IPS-20b (cell line): Measurements from ENCODE around the gene HOXA6.

Experiments used
- H3K27ac ChIP-seq: one replicate; pipeline ENCODE4 v1.5.1; 2013; ENCODE audit warnings: low read length
- H3K27me3 ChIP-seq: 2 replicates; pipeline ENCODE4 v1.6.1; 2013; ENCODE audit warnings: mild to moderate bottlenecking, low read length, inconsistent platforms; ENCODE audit not compliant: insufficient read depth
- H3K36me3 ChIP-seq: 2 replicates; pipeline ENCODE4 v1.6.1; 2013; ENCODE audit warnings: low read depth, mild to moderate bottlenecking, inconsistent platforms, low read length, moderate library complexity; ENCODE audit not compliant: insufficient read depth
- H3K4me1 ChIP-seq: 2 replicates; pipeline ENCODE4 v1.6.1; 2013; ENCODE audit warnings: mild to moderate bottlenecking, control low read depth, inconsistent platforms, low read length, moderate library complexity; ENCODE audit not compliant: insufficient read depth
- H3K4me3 ChIP-seq: 2 replicates; pipeline ENCODE4 v1.5.1; 2013; ENCODE audit warnings: mild to moderate bottlenecking, low read length, inconsistent platforms
- H3K9ac ChIP-seq: 2 replicates; pipeline ENCODE4 v1.6.1; 2013; ENCODE audit warnings: low read depth, mild to moderate bottlenecking, inconsistent platforms, low read length, moderate library complexity
- H3K9me3 ChIP-seq: 2 replicates; pipeline ENCODE4 v1.6.1; 2013; ENCODE audit warnings: mild to moderate bottlenecking, low read depth, low read length, inconsistent platforms; ENCODE audit not compliant: insufficient read depth

HOXA6 gene

GRCh38 chr7:27149842-27150567 is 2.4 kb upstream of the HOXA6 start:
- Histone ChIP-seq H3K4me1 (no peaks in the 10 kb centered on the region), H3K9me3 (peaks cover 17% of the 10 kb centered on the region; the same call in 1 of the 2 replicates), H3K36me3 (no peaks in the 10 kb centered on the region), H3K4me3 (no peak overlapping the region), H3K27me3 (peaks cover 100% of the 10 kb centered on the region), H3K27ac (no peak overlapping the region), H3K9ac (no peak overlapping the region)

DNA sequence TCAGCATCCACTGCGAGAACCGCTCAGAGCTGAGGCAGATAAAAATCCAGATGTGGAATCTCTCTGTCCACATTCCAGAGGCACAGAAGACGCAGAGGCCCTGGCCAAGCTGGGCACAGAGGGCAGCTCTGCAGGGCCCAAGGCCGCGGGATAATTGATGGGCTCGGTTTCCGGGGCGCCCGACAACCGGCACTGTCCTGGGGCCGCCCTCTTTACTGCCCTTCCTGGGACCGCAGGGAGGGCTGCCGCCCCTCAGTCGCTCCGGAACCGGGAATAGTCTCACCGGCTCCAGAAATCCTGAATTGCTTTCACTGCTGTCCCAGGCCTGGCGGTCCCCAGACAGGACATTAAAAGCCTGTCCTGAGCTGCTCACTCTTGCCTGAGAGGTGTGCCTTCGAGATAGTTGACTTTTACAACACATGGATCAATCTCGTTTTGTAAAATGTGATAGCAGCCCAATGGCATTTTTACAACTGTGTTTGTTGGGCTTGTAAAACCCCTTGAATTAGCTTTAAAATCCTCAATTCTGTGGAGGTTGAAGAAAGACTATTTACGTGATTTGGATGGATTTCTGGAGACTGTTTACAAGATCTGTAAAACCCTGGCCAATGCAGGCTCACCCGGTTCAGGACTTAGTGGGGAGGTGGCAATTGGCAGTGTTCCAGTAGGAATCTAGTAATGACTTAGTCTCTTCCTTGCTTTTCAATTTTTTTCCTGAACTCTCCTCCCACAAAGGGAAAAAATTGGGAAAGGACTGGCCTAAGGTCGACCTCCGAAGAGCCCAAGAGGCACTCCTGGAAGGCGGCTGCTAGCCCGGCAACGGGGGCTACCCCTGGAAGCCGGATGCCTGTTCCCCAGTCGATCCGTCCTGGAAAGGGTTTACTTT is 1.4 kb upstream of the HOXA6 start:
- Histone ChIP-seq H3K4me1 (no peaks in the 10 kb centered on the region), H3K9ac (no peak overlapping the region), H3K27ac (no peak overlapping the region), H3K27me3 (peaks cover 100% of the 10 kb centered on the region), H3K4me3 (no peak overlapping the region), H3K9me3 (peaks cover 12% of the 10 kb centered on the region; the same call in 1 of the 2 replicates), H3K36me3 (no peaks in the 10 kb centered on the region)

DNA sequence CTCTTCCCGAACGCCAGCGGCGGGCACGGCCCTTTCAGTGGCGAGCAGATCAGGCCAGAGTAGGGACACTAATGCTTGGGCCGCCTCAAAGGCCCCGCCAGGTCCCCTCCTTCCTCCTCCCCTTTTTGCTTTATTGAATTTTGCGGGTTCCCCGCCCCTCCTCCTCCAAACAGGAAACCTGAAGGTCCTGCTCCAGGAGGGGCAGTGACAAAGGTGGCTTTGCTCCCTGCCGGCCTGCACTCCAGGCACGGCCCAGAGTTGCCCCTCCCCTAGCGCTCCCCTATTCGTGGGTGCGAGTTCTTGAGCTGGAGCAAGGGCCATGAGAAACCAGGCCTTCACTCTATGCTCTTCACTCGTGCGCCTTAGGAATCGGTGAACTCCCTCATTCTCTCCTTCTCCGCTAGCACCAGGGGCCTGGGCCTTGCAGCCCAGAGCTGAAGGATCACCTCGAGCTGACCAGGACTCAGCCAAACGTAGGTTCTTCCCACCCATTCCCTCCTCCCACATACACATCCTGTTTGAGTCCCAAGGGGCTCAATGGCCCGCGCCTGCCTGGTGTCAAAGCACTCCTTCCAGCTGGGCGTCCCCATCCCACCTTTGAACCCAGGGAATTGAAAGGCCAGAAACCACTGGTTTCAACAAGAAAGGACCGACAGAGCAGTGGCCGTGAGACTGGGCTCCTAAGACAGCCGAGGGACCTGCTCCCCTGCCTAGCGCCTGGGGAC is 619 bp upstream of the HOXA6 start:
- no peaks in the 10 kb centered on the region for H3K36me3 ChIP-seq
- no peak overlapping the region for H3K9ac ChIP-seq
- H3K4me3 ChIP-seq = no peak overlapping the region
- no peaks in the 10 kb centered on the region for H3K4me1 ChIP-seq
- no peak overlapping the region for H3K27ac ChIP-seq
- H3K9me3 ChIP-seq = peaks cover 9% of the 10 kb centered on the region; the same call in 1 of the 2 replicates
- peaks cover 100% of the 10 kb centered on the region for H3K27me3 ChIP-seq

- H3K36me3 ChIP-seq = no peaks in the 10 kb centered on the region
- H3K4me3 ChIP-seq = no peak overlapping the region
- H3K4me1 ChIP-seq = no peaks in the 10 kb centered on the region
- H3K27me3 ChIP-seq = peaks cover 100% of the 10 kb centered on the region
- H3K9ac ChIP-seq = no peak overlapping the region
- no peak overlapping the region for H3K27ac ChIP-seq
- peaks cover 11% of the 10 kb centered on the region; the same call in 1 of the 2 replicates for H3K9me3 ChIP-seq
These were observed 929 bp downstream of the HOXA6 start for GRCh38 chr7:27146491-27147198.

- Histone ChIP-seq H3K27me3 (peaks cover 100% of the 10 kb centered on the region), H3K36me3 (no peaks in the 10 kb centered on the region), H3K9me3 (peaks cover 14% of the 10 kb centered on the region; the same call in 1 of the 2 replicates), H3K9ac (no peak overlapping the region), H3K27ac (no peak overlapping the region), H3K4me1 (no peaks in the 10 kb centered on the region), H3K4me3 (no peak overlapping the region)
These were observed 1.6 kb downstream of the HOXA6 start for GRCh38 chr7:27145914-27146412.

- Histone ChIP-seq H3K27ac (no peak overlapping the region), H3K4me3 (no peak overlapping the region), H3K27me3 (peaks cover 100% of the 10 kb centered on the region), H3K9me3 (peaks cover 14% of the 10 kb centered on the region; the same call in 1 of the 2 replicates), H3K36me3 (no peaks in the 10 kb centered on the region), H3K4me1 (no peaks in the 10 kb centered on the region), H3K9ac (no peak overlapping the region)
These were observed 2.2 kb downstream of the HOXA6 start for GRCh38 chr7:27145165-27145913.

- Histone ChIP-seq H3K9ac (no peak overlapping the region), H3K4me1 (no peaks in the 10 kb centered on the region), H3K27me3 (peaks cover 100% of the 10 kb centered on the region), H3K36me3 (no peaks in the 10 kb centered on the region), H3K4me3 (no peak overlapping the region), H3K27ac (no peak overlapping the region), H3K9me3 (peaks cover 14% of the 10 kb centered on the region; the same call in 1 of the 2 replicates)
These were observed 2.8 kb downstream of the HOXA6 start for GRCh38 chr7:27144781-27145164.

- H3K27ac ChIP-seq = no peak overlapping the region
- H3K4me1 ChIP-seq = no peaks in the 10 kb centered on the region
- H3K4me3 ChIP-seq = no peak overlapping the region
- no peaks in the 10 kb centered on the region for H3K36me3 ChIP-seq
- H3K9ac ChIP-seq = no peak overlapping the region
- H3K9me3 ChIP-seq = peaks cover 14% of the 10 kb centered on the region; the same call in 1 of the 2 replicates
- peaks cover 100% of the 10 kb centered on the region for H3K27me3 ChIP-seq
These were observed 3.4 kb downstream of the HOXA6 start for GRCh38 chr7:27143950-27144780.

DNA sequence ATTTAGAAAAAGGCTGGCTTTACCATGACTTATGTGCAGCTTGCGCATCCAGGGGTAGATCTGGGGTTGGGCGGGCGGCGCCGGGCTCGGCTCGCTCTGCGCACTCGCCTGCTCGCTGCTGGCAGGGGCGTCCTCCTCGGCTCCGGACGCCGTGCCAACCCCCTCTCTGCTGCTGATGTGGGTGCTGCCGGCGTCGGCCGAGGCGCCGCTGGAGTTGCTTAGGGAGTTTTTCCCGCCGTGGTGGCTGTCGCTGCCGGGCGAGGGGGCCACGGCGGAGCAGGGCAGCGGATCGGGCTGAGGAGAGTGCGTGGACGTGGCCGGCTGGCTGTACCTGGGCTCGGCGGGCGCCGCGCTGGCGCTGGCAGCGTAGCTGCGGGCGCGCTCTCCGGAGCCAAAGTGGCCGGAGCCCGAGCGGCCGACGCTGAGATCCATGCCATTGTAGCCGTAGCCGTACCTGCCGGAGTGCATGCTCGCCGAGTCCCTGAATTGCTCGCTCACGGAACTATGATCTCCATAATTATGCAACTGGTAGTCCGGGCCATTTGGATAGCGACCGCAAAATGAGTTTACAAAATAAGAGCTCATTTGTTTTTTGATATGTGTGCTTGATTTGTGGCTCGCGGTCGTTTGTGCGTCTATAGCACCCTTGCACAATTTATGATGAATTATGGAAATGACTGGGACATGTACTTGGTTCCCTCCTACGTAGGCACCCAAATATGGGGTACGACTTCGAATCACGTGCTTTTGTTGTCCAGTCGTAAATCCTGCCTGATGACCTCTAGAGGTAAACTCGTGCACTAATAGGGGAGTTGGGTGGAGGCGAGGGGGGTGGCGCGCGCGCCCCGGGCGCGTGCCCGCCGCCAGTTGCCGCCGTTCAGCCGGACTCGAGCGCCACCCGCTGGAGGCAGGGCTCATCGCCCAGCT is 4.3 kb downstream of the HOXA6 start, which contains the start of gene HOXA5:
HOXA5 (minus strand) TSS at position 659 of the 927 bp plus-strand sequence; CDS start at position 585, 74 bp downstream.
- Histone ChIP-seq H3K4me3 (peak within 1 kb of the TSS; percentile 66), H3K9ac (no peak within 1 kb of the TSS), H3K4me1 (no peaks in the 10 kb centered on the region), H3K9me3 (peaks cover 14% of the 10 kb centered on the region; the same call in 1 of the 2 replicates), H3K27ac (no peak within 1 kb of the TSS), H3K36me3 (no peaks in the 10 kb centered on the region), H3K27me3 (peaks cover 100% of the 10 kb centered on the region)
